Skeletal muscle satellite cell (primary cell): ENCODE measurements around the gene PRR29.
A peak's percentile ranks its signal among the peaks of the same experiment; 100 is the strongest.

Experiments
- H3K27me3 ChIP-seq: 2 replicates; pipeline ENCODE4 v1.7.0; 2013; ENCODE audit warnings: low read length; ENCODE audit not compliant: control insufficient read depth, insufficient read depth
- H3K36me3 ChIP-seq: 2 replicates; pipeline ENCODE4 v1.7.0; 2013; ENCODE audit warnings: mild to moderate bottlenecking, control low read depth, low read length; ENCODE audit not compliant: insufficient read depth
- H3K4me1 ChIP-seq: 2 replicates; pipeline ENCODE4 v1.7.0; 2013; ENCODE audit warnings: low read length; ENCODE audit not compliant: control insufficient read depth, insufficient read depth
- H3K4me2 ChIP-seq: 2 replicates; pipeline ENCODE4 v1.7.0; 2013; ENCODE audit warnings: mild to moderate bottlenecking, low read length
- H3K4me3 ChIP-seq: 2 replicates; pipeline ENCODE4 v1.7.0; 2013; ENCODE audit warnings: low read length
- H3K9ac ChIP-seq: 2 replicates; pipeline ENCODE4 v1.7.0; 2013; ENCODE audit warnings: mild to moderate bottlenecking, low read depth, low read length, moderate library complexity
- H3K9me3 ChIP-seq: replicated peaks from 2 replicates; pipeline ENCODE4 v1.7.0; 2013; ENCODE audit warnings: mild to moderate bottlenecking, control low read depth, low read length

Gene PRR29

GRCh38 chr17:63961355-63962212, 36.6 kb upstream of the PRR29 start:
- Histone ChIP-seq H3K4me3 (no peak overlapping the region), H3K9me3 (no peaks in the 10 kb centered on the region), H3K9ac (no peak overlapping the region), H3K4me2 (no peak overlapping the region), H3K4me1 (no peaks in the 10 kb centered on the region), H3K27me3 (peaks cover 31% of the 10 kb centered on the region), H3K36me3 (no peaks in the 10 kb centered on the region)

- Histone ChIP-seq H3K4me2 (no peak overlapping the region), H3K4me1 (no peaks in the 10 kb centered on the region), H3K27me3 (peaks cover 31% of the 10 kb centered on the region), H3K36me3 (no peaks in the 10 kb centered on the region), H3K9ac (no peak overlapping the region), H3K9me3 (no peaks in the 10 kb centered on the region), H3K4me3 (no peak overlapping the region)
Measured at GRCh38 chr17:63962298-63962744, 35.8 kb upstream of the PRR29 start.

- H3K4me2 ChIP-seq: no peak overlapping the region
- no peak overlapping the region for H3K9ac ChIP-seq
- peaks cover 31% of the 10 kb centered on the region for H3K27me3 ChIP-seq
- H3K4me3 ChIP-seq: no peak overlapping the region
- H3K36me3 ChIP-seq: no peaks in the 10 kb centered on the region
- H3K9me3 ChIP-seq: no peaks in the 10 kb centered on the region
- no peaks in the 10 kb centered on the region for H3K4me1 ChIP-seq
Measured at GRCh38 chr17:63963123-63963522, 35.0 kb upstream of the PRR29 start.

GRCh38 chr17:63966646-63967264, 31.4 kb upstream of the PRR29 start:
- Histone ChIP-seq H3K9me3 (no peaks in the 10 kb centered on the region), H3K27me3 (peaks cover 29% of the 10 kb centered on the region), H3K4me3 (no peak overlapping the region), H3K4me1 (no peaks in the 10 kb centered on the region), H3K36me3 (no peaks in the 10 kb centered on the region), H3K4me2 (no peak overlapping the region), H3K9ac (no peak overlapping the region)

- Histone ChIP-seq H3K27me3 (peaks cover 26% of the 10 kb centered on the region), H3K4me1 (no peaks in the 10 kb centered on the region), H3K4me3 (no peak overlapping the region), H3K36me3 (no peaks in the 10 kb centered on the region), H3K9me3 (no peaks in the 10 kb centered on the region), H3K4me2 (no peak overlapping the region), H3K9ac (no peak overlapping the region)
Measured at GRCh38 chr17:63967953-63968352, 30.2 kb upstream of the PRR29 start.

GRCh38 chr17:63969278-63969677, 28.9 kb upstream of the PRR29 start:
- Histone ChIP-seq H3K27me3 (peaks cover 13% of the 10 kb centered on the region), H3K36me3 (no peaks in the 10 kb centered on the region), H3K9me3 (no peaks in the 10 kb centered on the region), H3K4me1 (peaks cover 11% of the 10 kb centered on the region), H3K9ac (no peak overlapping the region), H3K4me3 (no peak overlapping the region), H3K4me2 (no peak overlapping the region)

- H3K9ac ChIP-seq: no peak within 1 kb of the TSS
- peaks cover 24% of the 10 kb centered on the region for H3K4me1 ChIP-seq
- H3K4me2 ChIP-seq: peak within 1 kb of the TSS; percentile 71
- peaks cover 8% of the 10 kb centered on the region for H3K27me3 ChIP-seq
- H3K4me3 ChIP-seq: peak within 1 kb of the TSS; percentile 25
- no peaks in the 10 kb centered on the region for H3K36me3 ChIP-seq
- no peaks in the 10 kb centered on the region for H3K9me3 ChIP-seq
Measured at GRCh38 chr17:63972796-63973195, 25.4 kb upstream of the PRR29 start, which contains the start of gene SCN4A. TSS of gene SCN4A (minus strand) at chr17:63972918. CDS start at chr17:63972841, 77 bp downstream.

GRCh38 chr17:63973247-63973646, 24.9 kb upstream of the PRR29 start:
- no peak overlapping the region for H3K4me3 ChIP-seq
- peaks cover 24% of the 10 kb centered on the region for H3K4me1 ChIP-seq
- H3K4me2 ChIP-seq: no peak overlapping the region
- no peak overlapping the region for H3K9ac ChIP-seq
- H3K9me3 ChIP-seq: no peaks in the 10 kb centered on the region
- peaks cover 8% of the 10 kb centered on the region for H3K27me3 ChIP-seq
- no peaks in the 10 kb centered on the region for H3K36me3 ChIP-seq

GRCh38 chr17:63973930-63974593, 24.1 kb upstream of the PRR29 start:
- Histone ChIP-seq H3K4me2 (peak overlapping the region; percentile 71), H3K9me3 (no peaks in the 10 kb centered on the region), H3K4me3 (peak overlapping the region; percentile 25), H3K36me3 (no peaks in the 10 kb centered on the region), H3K27me3 (peaks cover 4% of the 10 kb centered on the region), H3K4me1 (peaks cover 24% of the 10 kb centered on the region), H3K9ac (no peak overlapping the region)

GRCh38 chr17:63974594-63975192, 23.5 kb upstream of the PRR29 start:
- Histone ChIP-seq H3K36me3 (no peaks in the 10 kb centered on the region), H3K4me2 (peak overlapping the region; percentile 71), H3K9me3 (no peaks in the 10 kb centered on the region), H3K4me1 (peaks cover 24% of the 10 kb centered on the region), H3K4me3 (peak overlapping the region; percentile 25), H3K27me3 (peaks cover 4% of the 10 kb centered on the region), H3K9ac (no peak overlapping the region)

- Histone ChIP-seq H3K27me3 (no peaks in the 10 kb centered on the region), H3K4me1 (peaks cover 31% of the 10 kb centered on the region), H3K4me2 (no peak overlapping the region), H3K36me3 (no peaks in the 10 kb centered on the region), H3K4me3 (no peak overlapping the region), H3K9me3 (no peaks in the 10 kb centered on the region), H3K9ac (no peak overlapping the region)
Measured at GRCh38 chr17:63975541-63976092, 22.5 kb upstream of the PRR29 start.
